NOMO-1 treated with DMSO at 0.1 percent for 48 hours (cell line): ENCODE measurements around the gene PLCH2.
"Not testable (repeated sequence)": the region's sequence is repeated elsewhere in the genome, so short reads cannot be mapped to it uniquely, and the experiment has no call there.

Experiments used
- DNase-seq: peaks from one replicate; lab custom pipeline; 2025; ENCODE audit not compliant: unreplicated experiment; lab: John Stamatoyannopoulos, UW

The PLCH2 gene

GRCh38 chr1:2476061-2476999 lies at the start of gene PLCH2:
Gene PLCH2 (plus strand): TSS chr1:2476289. CDS start chr1:2476589, 300 bp downstream.
- no peak for DNase-seq

- no peak for DNase-seq
Observed at GRCh38 chr1:2426540-2426939, 49.5 kb upstream of the PLCH2 start.

GRCh38 chr1:2427051-2427450 lies 49.0 kb upstream of the PLCH2 start:
- DNase-seq, result no peak

- DNase-seq, result no peak
Observed at GRCh38 chr1:2427976-2428375, 48.1 kb upstream of the PLCH2 start.

- no peak for DNase-seq
Observed at GRCh38 chr1:2428490-2428889, 47.6 kb upstream of the PLCH2 start.

- DNase-seq, result no peak
Observed at GRCh38 chr1:2429780-2430591, 46.1 kb upstream of the PLCH2 start.

- no peak for DNase-seq
Observed at GRCh38 chr1:2430592-2430973, 45.5 kb upstream of the PLCH2 start.

GRCh38 chr1:2431103-2431502 lies 45.0 kb upstream of the PLCH2 start:
- no peak for DNase-seq

GRCh38 chr1:2431518-2431917 lies 44.6 kb upstream of the PLCH2 start:
- DNase-seq, result no peak

GRCh38 chr1:2432441-2432844 lies 43.6 kb upstream of the PLCH2 start:
- DNase-seq, result no peak

- no peak for DNase-seq
Observed at GRCh38 chr1:2433196-2433595, 42.9 kb upstream of the PLCH2 start.

- DNase-seq, result no peak
Observed at GRCh38 chr1:2433936-2434655, 42.0 kb upstream of the PLCH2 start.

GRCh38 chr1:2435091-2435490 lies 41.0 kb upstream of the PLCH2 start:
- no peak for DNase-seq

GRCh38 chr1:2435746-2436355 lies 40.2 kb upstream of the PLCH2 start:
- DNase-seq, result no peak

GRCh38 chr1:2436876-2437275 lies 39.2 kb upstream of the PLCH2 start:
- DNase-seq, result no peak

- no peak for DNase-seq
Observed at GRCh38 chr1:2437617-2438016, 38.5 kb upstream of the PLCH2 start.

GRCh38 chr1:2438038-2438437 lies 38.1 kb upstream of the PLCH2 start:
- no peak for DNase-seq

- DNase-seq, result no peak
Observed at GRCh38 chr1:2438641-2439040, 37.4 kb upstream of the PLCH2 start.

GRCh38 chr1:2439369-2439768 lies 36.7 kb upstream of the PLCH2 start:
- DNase-seq, result no peak

GRCh38 chr1:2440346-2440745 lies 35.7 kb upstream of the PLCH2 start:
- DNase-seq, result not testable (repeated sequence)

GRCh38 chr1:2441746-2442145 lies 34.3 kb upstream of the PLCH2 start:
- no peak for DNase-seq
